Measurements from ENCODE around the gene PDAP1.
"Not testable (repeated sequence)": the region's sequence is repeated elsewhere in the genome, so short reads cannot be mapped to it uniquely, and the experiment has no call there.

PDAP1 gene

GRCh38 chr7:99438573-99439480 is 30.4 kb upstream of the PDAP1 start, which contains the start of the genes CPSF4 and PTCD1:
Gene CPSF4 (plus strand): TSS chr7:99438943. CDS start chr7:99439083, 140 bp downstream.
Gene PTCD1 (minus strand): TSS chr7:99438798. CDS start chr7:99435242, 3,556 bp downstream.
- no peak for TF ChIP-seq CTCF (IDR thresholded peaks at IDR 0.05; ENCODE audit: insufficient read depth, missing control alignments)
- DNase-seq (ENCODE audit: insufficient read length, low spot score) (peak; percentile 99), FAIRE-seq (no peak)

- TF ChIP-seq CTCF (IDR thresholded peaks at IDR 0.05; ENCODE audit: insufficient read depth, missing control alignments), result no peak
- FAIRE-seq, result no peak
- DNase-seq (ENCODE audit: insufficient read length, low spot score), result no peak
Observed at GRCh38 chr7:99437946-99438572, 29.7 kb upstream of the PDAP1 start.

DNA sequence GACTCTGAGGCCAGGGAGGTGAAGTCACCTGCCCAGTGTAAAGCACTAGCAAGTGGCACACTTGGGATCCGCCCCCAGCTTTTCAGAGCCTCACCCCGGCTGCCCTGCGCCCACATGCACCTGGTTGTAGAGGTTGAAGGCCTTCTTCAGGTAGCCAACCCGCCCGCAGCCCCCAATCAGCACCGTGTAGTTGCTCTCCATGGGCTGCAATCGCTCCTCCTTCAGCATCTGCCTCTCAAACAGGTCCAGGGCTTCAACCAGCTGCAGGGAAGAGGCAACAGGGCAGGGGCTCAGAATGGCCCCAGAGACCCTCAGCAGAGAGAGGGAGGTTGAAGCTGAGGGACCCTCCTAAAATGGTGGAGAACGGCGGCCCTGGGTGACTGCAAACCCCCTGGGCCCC is 24.8 kb upstream of the PDAP1 start:
- no peak for TF ChIP-seq CTCF (IDR thresholded peaks at IDR 0.05; ENCODE audit: insufficient read depth, missing control alignments)
- no peak for DNase-seq (ENCODE audit: insufficient read length, low spot score)
- no peak for FAIRE-seq

DNA sequence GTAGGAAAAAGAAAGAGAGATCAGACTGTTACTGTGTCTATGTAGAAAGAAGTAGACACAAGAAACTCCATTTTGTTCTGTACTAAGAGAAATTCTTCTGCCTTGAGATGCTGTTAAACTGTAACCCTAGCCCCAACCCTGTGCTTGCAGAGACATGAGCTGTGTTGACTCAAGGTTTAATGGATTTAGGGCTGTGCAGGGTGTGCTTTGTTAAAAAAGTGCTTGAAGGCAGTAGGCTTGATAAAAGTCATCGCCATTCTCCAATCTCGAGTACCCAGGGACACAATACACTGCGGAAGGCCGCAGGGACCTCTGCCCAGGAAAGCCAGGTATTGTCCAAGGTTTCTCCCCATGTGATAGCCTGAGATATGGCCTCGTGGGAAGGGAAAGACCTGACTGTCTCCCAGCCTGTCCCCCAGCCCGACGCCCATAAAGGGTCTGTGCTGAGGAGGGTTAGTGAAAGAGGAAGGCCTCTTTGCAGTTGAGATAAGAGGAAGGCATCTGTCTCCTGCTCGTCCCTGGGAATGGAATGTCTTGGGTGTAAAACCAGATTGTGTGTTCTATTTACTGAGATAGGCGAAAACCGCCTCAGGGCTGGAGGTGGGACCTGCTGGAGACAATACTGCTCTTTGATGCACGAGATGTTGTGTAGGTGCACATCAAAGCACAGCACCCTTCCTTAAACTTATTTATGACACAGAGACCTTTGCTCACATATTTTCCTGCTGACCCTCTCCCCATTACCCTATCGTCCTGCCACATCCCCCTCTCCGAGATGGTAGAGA is 23.6 kb upstream of the PDAP1 start:
- not testable (repeated sequence) for DNase-seq (ENCODE audit: insufficient read length, low spot score); FAIRE-seq

- FAIRE-seq, result no peak
- no peak for DNase-seq (ENCODE audit: insufficient read length, low spot score)
- no peak for TF ChIP-seq CTCF (IDR thresholded peaks at IDR 0.05; ENCODE audit: insufficient read depth, missing control alignments)
Observed at GRCh38 chr7:99429756-99430155, 21.4 kb upstream of the PDAP1 start.

DNA sequence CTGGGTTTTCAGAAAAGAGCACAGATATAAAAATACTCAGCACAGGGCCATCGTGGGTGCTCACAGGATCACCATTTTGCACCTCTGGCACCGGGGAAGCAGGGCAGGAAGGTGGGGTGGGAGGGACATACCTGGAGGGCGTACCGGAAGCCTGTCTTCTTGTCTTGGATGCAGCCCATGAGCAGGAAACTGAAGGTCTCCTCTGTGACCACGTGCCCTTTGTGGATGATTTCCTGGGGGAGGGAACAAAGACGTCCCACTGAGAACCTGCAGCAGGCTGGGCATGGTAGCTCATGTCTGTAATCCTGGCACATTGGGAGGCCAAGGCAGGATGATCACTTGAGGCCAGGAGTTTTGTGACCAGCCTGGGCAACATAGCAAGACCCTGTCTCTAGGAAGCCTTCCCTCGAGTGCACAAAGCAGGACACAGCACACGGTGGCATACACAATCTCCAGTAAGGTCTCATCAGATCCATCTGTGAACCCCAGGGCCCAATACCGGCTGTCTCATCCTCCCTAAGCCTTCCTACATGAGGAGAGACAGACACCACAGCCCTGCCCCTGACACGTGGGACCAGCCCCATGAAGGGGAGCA is 20.7 kb upstream of the PDAP1 start:
- FAIRE-seq (no peak), DNase-seq (ENCODE audit: insufficient read length, low spot score) (no peak)

More for the DNA sequence above, 20.7 kb upstream of the PDAP1 start:
- no peak for TF ChIP-seq CTCF (IDR thresholded peaks at IDR 0.05; ENCODE audit: insufficient read depth, missing control alignments)
